DMS79 treated with DMSO at 0.1 percent for 48 hours (cell line): ENCODE results near the gene ABCA5.
"Not testable (repeated sequence)": the region's sequence is repeated elsewhere in the genome, so short reads cannot be mapped to it uniquely, and the experiment has no call there.

Source experiments
- DNase-seq: peaks from one replicate; lab custom pipeline; 2025; lab: John Stamatoyannopoulos, UW

Gene ABCA5

GRCh38 chr17:69207151-69207550, 119.8 kb downstream of the ABCA5 start:
- DNase-seq, result no peak

- DNase-seq, result no peak
Measured at GRCh38 chr17:69198238-69198637, 128.7 kb downstream of the ABCA5 start.

GRCh38 chr17:69196105-69196653, 130.8 kb downstream of the ABCA5 start:
- not testable (repeated sequence) for DNase-seq
